GM21576 (cell line): ENCODE results near the gene TLX1.
"Not testable (repeated sequence)": the region's sequence is repeated elsewhere in the genome, so short reads cannot be mapped to it uniquely, and the experiment has no call there.

Experiments used
- ATAC-seq: cut with Tn5 transposase; IDR thresholded peaks from one replicate; pipeline ENCODE4 v1.9.1; 2021; ENCODE audit warnings: mild to moderate bottlenecking, moderate library complexity; ENCODE audit not compliant: unreplicated experiment

Gene TLX1

DNA sequence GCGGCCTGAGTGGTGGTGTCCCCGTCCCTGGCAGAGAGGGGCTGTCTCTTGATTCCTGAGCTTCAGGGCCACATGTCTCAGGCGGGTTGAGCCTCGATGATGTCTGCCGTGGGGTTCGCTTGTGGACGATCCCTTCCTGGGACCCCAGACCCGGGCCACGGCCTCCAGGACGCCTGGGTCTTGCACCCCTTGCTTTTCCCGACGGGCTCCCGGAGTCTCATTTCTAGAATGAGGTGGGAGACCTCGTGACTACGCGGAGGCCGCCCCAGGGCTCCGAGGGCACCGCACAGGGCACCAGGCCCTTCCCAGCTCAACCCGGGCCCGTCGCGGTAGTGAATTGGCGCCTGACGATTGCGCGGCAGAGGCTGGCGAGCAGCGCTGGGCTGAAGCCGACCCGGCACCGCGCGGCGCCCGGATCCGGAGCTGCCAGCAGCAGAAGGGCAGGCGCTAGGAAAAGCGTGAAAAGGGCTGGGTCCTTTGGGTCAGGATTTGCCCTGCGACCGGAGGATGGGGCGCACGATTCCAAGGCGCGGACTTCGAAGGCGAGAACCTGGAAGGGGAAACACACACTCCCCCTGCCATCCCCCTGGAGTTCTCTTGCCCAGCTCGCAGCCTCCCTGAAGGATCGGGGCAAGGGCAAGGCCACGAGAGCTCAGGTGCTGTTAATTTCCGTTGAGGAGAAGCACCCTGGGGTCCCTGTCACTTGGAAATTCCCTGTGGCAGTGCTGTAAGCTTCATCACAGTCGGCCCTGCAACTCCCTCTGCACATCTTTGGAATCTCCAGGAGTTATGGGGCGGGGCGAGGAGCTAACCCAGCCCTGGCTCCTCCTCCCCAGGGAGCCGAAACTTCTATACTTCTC, 15.5 kb downstream of the TLX1 start:
- no peak for ATAC-seq

DNA sequence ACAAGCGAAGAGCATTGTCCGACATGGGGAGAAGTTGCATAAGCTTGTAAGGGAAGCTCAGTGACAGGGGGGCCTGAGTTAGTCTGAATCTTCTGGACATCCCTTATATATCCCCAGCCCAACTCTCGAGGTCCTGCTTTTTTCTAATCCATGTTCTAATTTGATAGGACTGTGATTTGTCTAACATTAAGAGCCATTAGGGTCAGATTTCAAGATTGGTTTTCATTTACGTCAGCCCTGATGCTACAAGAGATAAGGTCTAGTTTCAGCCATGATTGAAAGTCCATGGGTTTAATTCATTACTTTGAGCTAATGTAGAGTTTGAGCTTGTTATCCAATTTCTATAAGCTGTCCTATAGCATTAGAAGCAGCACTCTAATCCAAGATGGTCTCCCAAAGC, 20.3 kb downstream of the TLX1 start:
- no peak for ATAC-seq

GRCh38 chr10:101152316-101152715, 21.2 kb downstream of the TLX1 start:
- ATAC-seq: no peak

GRCh38 chr10:101154506-101154905, 23.4 kb downstream of the TLX1 start:
- not testable (repeated sequence) for ATAC-seq

GRCh38 chr10:101155896-101156295, 24.8 kb downstream of the TLX1 start:
- no peak for ATAC-seq

GRCh38 chr10:101157756-101158458, 26.8 kb downstream of the TLX1 start:
- ATAC-seq: no peak

DNA sequence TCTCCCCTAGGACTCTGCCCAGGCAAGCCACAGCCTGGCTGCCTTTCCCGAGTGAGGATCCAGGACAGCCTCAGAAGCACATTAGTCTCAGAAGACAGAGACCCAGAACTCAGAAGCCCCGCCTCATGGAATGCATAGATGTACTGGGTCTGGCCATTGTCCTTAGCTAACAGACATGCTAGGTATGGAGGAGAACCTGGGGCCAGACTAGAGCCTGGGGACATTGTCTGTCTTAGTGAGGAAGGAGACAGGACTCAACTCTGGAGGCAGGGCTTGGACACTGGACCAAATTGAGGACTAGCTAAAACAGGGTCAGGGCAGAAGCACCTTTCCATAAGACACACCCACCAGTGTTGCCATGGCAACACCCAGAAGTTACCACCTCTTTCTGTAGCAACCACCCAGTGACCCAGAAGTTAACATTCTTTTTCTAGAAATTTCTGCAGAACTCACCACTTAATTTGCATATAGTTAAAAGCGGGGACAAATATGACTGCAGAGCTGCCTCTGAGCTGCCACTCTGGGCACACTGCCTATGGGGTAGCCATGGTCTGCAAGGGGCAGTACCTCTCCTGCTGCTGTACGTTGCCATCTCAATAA, 27.5 kb downstream of the TLX1 start:
- no peak for ATAC-seq

GRCh38 chr10:101161494-101162299, 30.6 kb downstream of the TLX1 start:
- no peak for ATAC-seq

DNA sequence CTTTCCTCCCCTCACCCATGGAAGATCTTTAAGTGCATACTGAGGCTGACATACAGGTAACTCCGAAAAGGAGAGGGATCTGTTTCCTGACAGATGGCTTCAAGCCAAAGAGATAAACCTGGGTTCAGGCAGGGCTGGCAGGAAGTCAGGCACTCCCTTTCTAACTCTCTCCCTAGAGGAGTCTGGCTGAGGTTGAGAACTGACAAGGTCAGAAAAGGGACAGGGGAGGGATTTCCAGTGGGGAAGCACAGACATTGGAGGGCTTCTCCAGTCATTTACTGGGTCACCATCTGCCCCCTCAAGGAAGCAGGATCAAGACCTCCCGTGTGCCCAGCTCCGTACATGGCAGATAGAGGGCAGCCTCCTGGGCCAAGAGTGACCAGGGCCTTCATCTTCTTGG, 31.6 kb downstream of the TLX1 start:
- no peak for ATAC-seq

GRCh38 chr10:101164020-101164419, 32.9 kb downstream of the TLX1 start:
- no peak for ATAC-seq

- ATAC-seq: no peak
Measured at GRCh38 chr10:101165736-101166135, 34.6 kb downstream of the TLX1 start.

DNA sequence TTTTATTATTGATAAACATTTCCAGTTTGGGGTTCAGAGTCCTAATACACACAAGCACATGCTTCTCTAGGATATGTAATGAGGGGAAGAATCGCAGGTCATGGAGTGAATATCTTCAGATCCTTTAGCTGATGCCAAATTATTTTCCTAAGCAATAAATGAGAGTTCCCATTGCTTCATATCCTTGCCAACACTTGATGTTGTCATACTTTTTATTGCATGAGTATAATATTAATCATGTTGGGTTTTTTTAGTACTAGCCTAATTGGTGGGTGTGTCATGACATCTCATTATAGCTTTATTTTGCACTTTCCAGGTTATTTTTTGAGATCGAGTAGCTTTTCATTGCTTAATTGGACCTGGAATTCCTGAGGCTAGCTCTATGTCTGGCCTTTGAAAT, 35.3 kb downstream of the TLX1 start:
- no peak for ATAC-seq

- ATAC-seq: no peak
Measured at GRCh38 chr10:101172741-101173140, 41.6 kb downstream of the TLX1 start.

DNA sequence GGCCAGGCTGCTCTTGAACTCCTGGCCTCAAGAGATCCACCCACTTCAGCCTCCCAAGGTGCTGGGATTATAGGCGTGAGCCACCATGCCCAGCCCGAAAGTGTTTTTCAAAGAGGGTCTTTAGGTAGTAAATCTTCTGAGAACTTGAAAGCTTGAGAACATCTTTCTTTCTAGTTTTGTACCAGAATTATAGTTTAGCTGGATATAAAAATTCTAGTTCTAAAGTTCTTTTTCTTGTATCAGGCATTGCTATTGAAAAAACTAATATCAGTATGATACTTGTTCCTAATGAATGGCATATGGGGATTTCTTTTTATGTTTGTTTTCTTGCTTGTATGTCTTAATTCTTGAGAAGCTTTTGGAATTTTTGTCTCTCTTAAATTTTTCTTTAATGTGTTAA, 43.2 kb downstream of the TLX1 start:
- ATAC-seq: no peak

DNA sequence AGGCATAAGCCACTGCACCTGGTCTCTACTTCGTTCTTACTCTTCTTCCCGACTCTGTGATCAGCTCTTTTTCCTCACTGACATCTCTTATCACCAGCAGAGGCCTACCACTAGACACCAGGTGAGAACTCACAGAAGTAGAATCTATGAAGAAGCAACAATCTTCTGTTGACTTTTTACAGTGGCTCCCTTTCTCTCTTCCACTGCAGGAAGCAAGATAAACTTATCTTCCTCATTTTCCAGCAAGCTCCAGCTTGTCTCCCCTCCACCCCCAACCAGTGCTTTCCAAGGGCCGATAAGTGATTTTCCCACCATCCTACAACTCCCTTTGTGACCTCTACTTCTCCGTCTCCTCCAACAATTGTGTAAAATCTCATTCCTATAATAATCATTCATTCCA, 45.5 kb downstream of the TLX1 start:
- no peak for ATAC-seq

GRCh38 chr10:101182936-101183335, 51.8 kb downstream of the TLX1 start:
- no peak for ATAC-seq

- no peak for ATAC-seq
Measured at GRCh38 chr10:101183458-101184183, 52.5 kb downstream of the TLX1 start.
